ENCODE results near the gene SLC6A17. TPM values are rescaled to one million over a fixed set of nuclear protein-coding genes. Genes with fewer than 3 reads are reported as not detected.

The SLC6A17 gene
- total RNA-seq, 2 donors from 2014 or later = 0.41 to 2.2 TPM

DNA sequence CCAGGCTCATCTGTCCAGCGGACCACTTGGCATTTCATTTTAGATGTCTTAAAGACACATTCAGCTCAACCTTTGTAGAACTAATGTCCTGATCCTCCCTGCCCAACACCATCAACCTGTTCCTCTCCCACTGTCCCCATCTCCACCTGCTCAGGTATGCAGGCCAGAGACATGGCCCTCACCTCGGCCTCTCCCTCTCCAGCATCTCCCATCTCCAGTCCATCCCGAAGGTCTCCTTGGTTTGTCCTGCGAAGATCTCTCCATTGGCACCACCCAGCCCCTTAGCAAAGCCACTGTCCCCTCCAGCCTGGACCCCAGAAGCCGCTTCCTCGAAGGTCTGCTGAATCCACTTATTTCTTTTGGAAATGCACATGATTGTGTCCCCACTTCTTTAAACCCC lies 38.9 kb downstream of the SLC6A17 start:
- Histone ChIP-seq H3K4me1 (replicated peaks) (no peaks in the 10 kb centered on the region), H3K9me3 (no peaks in the 10 kb centered on the region), H3K4me3 (no peak overlapping the region), H3K27ac (no peak overlapping the region), H3K27me3 (replicated peaks; ENCODE audit: insufficient read depth) (no peaks in the 10 kb centered on the region), H3K36me3 (no peaks in the 10 kb centered on the region)
- TF ChIP-seq CTCF (IDR thresholded peaks at IDR 0.05) (no peak), POLR2AphosphoS5 (IDR thresholded peaks at IDR 0.05) (no peak), POLR2A (IDR thresholded peaks at IDR 0.05) (no peak)
- intact Hi-C loops (cut with DNase I) = no loop called here
- no peak for DNase-seq (ENCODE audit: low spot score)
- 86% methylated on average over 6 of the region's 6 CpGs for WGBS

DNA sequence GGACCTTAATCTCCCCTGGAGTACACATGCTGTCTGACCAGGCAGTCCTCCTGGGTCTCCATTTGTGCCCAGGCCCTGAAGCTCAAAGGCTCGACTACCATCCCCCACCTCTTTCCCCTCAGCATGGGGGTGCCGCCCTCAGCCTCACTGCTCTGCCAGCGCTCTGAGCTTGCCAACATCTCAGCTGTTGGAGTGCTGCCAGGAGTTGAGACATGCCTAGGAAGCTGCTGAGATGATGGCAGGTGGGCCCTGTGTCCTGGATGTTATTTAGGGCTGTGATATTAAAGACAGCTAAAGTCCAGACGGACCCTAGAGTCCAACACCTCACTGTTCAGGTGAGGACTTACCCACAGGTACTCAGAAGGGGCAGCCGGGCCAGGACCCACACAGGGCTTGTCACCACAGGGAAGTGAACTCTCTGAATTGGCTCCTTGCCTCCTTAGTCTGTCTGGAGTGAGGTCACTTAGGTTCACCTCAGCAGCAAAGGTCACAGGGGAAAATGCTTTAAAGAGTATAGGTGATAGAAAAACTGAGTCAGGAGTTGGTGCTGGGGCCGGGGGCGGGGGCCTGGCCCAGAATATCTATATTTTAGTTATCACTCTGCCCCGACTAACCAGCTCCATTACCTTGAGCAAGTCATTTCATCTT lies 40.1 kb downstream of the SLC6A17 start:
- TF ChIP-seq POLR2AphosphoS5 (IDR thresholded peaks at IDR 0.05) = no peak
- TF ChIP-seq CTCF (IDR thresholded peaks at IDR 0.05) = no peak
- TF ChIP-seq POLR2A (IDR thresholded peaks at IDR 0.05) = no peak
- Histone ChIP-seq H3K4me1 (replicated peaks) (no peaks in the 10 kb centered on the region), H3K4me3 (no peak overlapping the region), H3K9me3 (no peaks in the 10 kb centered on the region), H3K27me3 (replicated peaks; ENCODE audit: insufficient read depth) (no peaks in the 10 kb centered on the region), H3K27ac (no peak overlapping the region), H3K36me3 (no peaks in the 10 kb centered on the region)
- DNase-seq (ENCODE audit: low spot score) = no peak
- intact Hi-C loops (cut with DNase I) = no loop called here
- 64% methylated on average over 8 of the region's 8 CpGs for WGBS

DNA sequence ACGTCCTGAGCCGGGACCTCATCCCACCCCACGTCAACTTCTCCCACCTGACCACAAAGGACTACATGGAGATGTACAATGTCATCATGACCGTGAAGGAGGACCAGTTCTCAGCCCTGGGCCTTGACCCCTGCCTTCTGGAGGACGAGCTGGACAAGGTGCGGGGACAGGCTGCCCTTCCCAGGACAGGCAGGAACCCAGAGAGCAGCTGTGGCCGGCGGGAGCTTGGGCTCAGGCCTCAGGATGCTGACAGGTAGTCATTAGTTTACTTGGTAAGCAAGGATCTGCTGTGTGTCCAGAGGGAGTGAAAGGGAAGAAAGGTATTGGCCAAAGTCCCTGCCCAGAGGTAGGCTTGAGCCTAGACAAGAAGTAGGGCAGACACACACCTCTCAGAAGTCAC lies 42.2 kb downstream of the SLC6A17 start:
- Histone ChIP-seq H3K36me3 (no peaks in the 10 kb centered on the region), H3K27me3 (replicated peaks; ENCODE audit: insufficient read depth) (no peaks in the 10 kb centered on the region), H3K4me3 (no peak overlapping the region), H3K27ac (no peak overlapping the region), H3K4me1 (replicated peaks) (no peaks in the 10 kb centered on the region), H3K9me3 (no peaks in the 10 kb centered on the region)
- intact Hi-C loops (cut with DNase I) = no loop called here
- DNase-seq (ENCODE audit: low spot score) = no peak
- no peak for TF ChIP-seq POLR2A (IDR thresholded peaks at IDR 0.05)
- no peak for TF ChIP-seq POLR2AphosphoS5 (IDR thresholded peaks at IDR 0.05)
- no peak for TF ChIP-seq CTCF (IDR thresholded peaks at IDR 0.05)
- 90% methylated on average over 8 of the region's 8 CpGs for WGBS

- intact Hi-C loops (cut with DNase I) = no loop called here
- H3K4me1 ChIP-seq (replicated peaks) = no peaks in the 10 kb centered on the region
- H3K9me3 ChIP-seq = no peaks in the 10 kb centered on the region
- TF ChIP-seq CTCF (IDR thresholded peaks at IDR 0.05) = no peak
- no peak for TF ChIP-seq POLR2A (IDR thresholded peaks at IDR 0.05)
- TF ChIP-seq POLR2AphosphoS5 (IDR thresholded peaks at IDR 0.05) = no peak
- no peak overlapping the region for H3K27ac ChIP-seq
- no peak for DNase-seq (ENCODE audit: low spot score)
- no peaks in the 10 kb centered on the region for H3K36me3 ChIP-seq
- H3K27me3 ChIP-seq (replicated peaks; ENCODE audit: insufficient read depth) = no peaks in the 10 kb centered on the region
- WGBS = 81% methylated on average over 10 of the region's 10 CpGs
- no peak overlapping the region for H3K4me3 ChIP-seq
These were observed 44.9 kb downstream of the SLC6A17 start for GRCh38 chr1:110195196-110195595.

Measured in prostate gland (tissue), 2 donors.